ENCODE measurements around the gene MGMT.

MGMT gene

GRCh38 chr10:129690248-129691070 lies 223.4 kb downstream of the MGMT start:
- no peak for DNase-seq (ENCODE audit: low read depth in 2 of 2)

- no peak for DNase-seq (ENCODE audit: low read depth in 2 of 2)
These were observed 225.7 kb downstream of the MGMT start for GRCh38 chr10:129692695-129693094.

- DNase-seq (ENCODE audit: low read depth in 2 of 2) = no peak
These were observed 226.3 kb downstream of the MGMT start for GRCh38 chr10:129693382-129693781.

- DNase-seq (ENCODE audit: low read depth in 2 of 2) = no peak
These were observed 227.1 kb downstream of the MGMT start for GRCh38 chr10:129694184-129694583.

- no peak for DNase-seq (ENCODE audit: low read depth in 2 of 2)
These were observed 227.7 kb downstream of the MGMT start for GRCh38 chr10:129694691-129695243.

- DNase-seq (ENCODE audit: low read depth in 2 of 2) = no peak
These were observed 228.6 kb downstream of the MGMT start for GRCh38 chr10:129695671-129696070.

- DNase-seq (ENCODE audit: low read depth in 2 of 2) = no peak
These were observed 229.6 kb downstream of the MGMT start for GRCh38 chr10:129696636-129697035.

GRCh38 chr10:129697463-129698247 lies 230.6 kb downstream of the MGMT start:
- DNase-seq (ENCODE audit: low read depth in 2 of 2) = no peak

- no peak for DNase-seq (ENCODE audit: low read depth in 2 of 2)
These were observed 232.8 kb downstream of the MGMT start for GRCh38 chr10:129699722-129700340.

GRCh38 chr10:129702605-129703004 lies 235.6 kb downstream of the MGMT start:
- DNase-seq (ENCODE audit: low read depth in 2 of 2) = no peak

- DNase-seq (ENCODE audit: low read depth in 2 of 2) = no peak
These were observed 236.5 kb downstream of the MGMT start for GRCh38 chr10:129703287-129704137.

GRCh38 chr10:129704225-129704624 lies 237.2 kb downstream of the MGMT start:
- no peak for DNase-seq (ENCODE audit: low read depth in 2 of 2)

GRCh38 chr10:129704786-129705525 lies 237.9 kb downstream of the MGMT start:
- no peak for DNase-seq (ENCODE audit: low read depth in 2 of 2)

- no peak for DNase-seq (ENCODE audit: low read depth in 2 of 2)
These were observed 238.6 kb downstream of the MGMT start for GRCh38 chr10:129705676-129706075.

GRCh38 chr10:129706081-129706480 lies 239.0 kb downstream of the MGMT start:
- no peak for DNase-seq (ENCODE audit: low read depth in 2 of 2)

GRCh38 chr10:129706523-129706922 lies 239.5 kb downstream of the MGMT start:
- DNase-seq (ENCODE audit: low read depth in 2 of 2) = no peak

- no peak for DNase-seq (ENCODE audit: low read depth in 2 of 2)
These were observed 240.7 kb downstream of the MGMT start for GRCh38 chr10:129707406-129708388.

- DNase-seq (ENCODE audit: low read depth in 2 of 2) = no peak
These were observed 242.1 kb downstream of the MGMT start for GRCh38 chr10:129709101-129709500.
